DND-41 (cell line): ENCODE results near the gene COL19A1.
"Not testable (repeated sequence)": the region's sequence is repeated elsewhere in the genome, so short reads cannot be mapped to it uniquely, and the experiment has no call there.

Source experiments
- EZH2 ChIP-seq: IDR thresholded peaks from 3 replicates; pipeline ENCODE4 v1.6.1; 2012; ENCODE audit warnings: borderline replicate concordance, low read depth, mild to moderate bottlenecking, moderate library complexity, low read length, inconsistent platforms; ENCODE audit not compliant: severe bottlenecking
- TF ChIP-seq, protein P1 (sequence below): IDR thresholded peaks from 2 replicates; pipeline ENCODE4 v1.5.1; 2012; ENCODE audit warnings: borderline replicate concordance, low read length, moderate library complexity, mild to moderate bottlenecking; ENCODE audit not compliant: poor library complexity, severe bottlenecking; ENCODE audit errors: extremely low read depth

DNA sequence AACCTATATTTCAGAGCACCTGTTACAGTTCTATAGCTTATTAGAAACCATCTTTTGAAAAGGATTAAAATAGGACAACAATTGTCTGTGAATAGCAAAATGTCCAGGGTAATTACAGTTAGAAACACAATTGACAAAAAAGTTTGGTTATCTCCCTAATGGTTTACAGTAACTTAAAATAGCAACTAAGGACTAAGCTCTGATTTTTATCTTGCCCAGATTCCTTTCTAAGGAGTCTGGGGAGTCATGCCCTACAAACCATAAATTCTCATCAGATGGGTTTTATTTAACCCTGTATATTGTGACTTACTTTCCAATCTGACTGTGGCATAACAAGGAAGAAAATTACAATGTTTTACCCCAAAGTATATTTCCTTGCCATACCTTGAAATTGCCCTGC, 26.9 kb downstream of the COL19A1 start:
- TF ChIP-seq, protein P1, sequence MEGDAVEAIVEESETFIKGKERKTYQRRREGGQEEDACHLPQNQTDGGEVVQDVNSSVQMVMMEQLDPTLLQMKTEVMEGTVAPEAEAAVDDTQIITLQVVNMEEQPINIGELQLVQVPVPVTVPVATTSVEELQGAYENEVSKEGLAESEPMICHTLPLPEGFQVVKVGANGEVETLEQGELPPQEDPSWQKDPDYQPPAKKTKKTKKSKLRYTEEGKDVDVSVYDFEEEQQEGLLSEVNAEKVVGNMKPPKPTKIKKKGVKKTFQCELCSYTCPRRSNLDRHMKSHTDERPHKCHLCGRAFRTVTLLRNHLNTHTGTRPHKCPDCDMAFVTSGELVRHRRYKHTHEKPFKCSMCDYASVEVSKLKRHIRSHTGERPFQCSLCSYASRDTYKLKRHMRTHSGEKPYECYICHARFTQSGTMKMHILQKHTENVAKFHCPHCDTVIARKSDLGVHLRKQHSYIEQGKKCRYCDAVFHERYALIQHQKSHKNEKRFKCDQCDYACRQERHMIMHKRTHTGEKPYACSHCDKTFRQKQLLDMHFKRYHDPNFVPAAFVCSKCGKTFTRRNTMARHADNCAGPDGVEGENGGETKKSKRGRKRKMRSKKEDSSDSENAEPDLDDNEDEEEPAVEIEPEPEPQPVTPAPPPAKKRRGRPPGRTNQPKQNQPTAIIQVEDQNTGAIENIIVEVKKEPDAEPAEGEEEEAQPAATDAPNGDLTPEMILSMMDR: not testable (repeated sequence)
- not testable (repeated sequence) for TF ChIP-seq EZH2
